GM23338 (cell line): ENCODE data around the gene PSMD8. TPM values are rescaled to one million over a fixed set of nuclear protein-coding genes. Genes with fewer than 3 reads are reported as not detected.
A peak's percentile ranks its signal among the peaks of the same experiment; 100 is the strongest.

Experiments
- ATAC-seq: fragments of 200-7000 bp; cut with Tn5 transposase; 3 replicates; pipeline ENCODE4 v1.9.1; 2020
- DNase-seq: peaks from one replicate; pipeline ENCODE4 v3.0.0-alpha.2; 2015; ENCODE audit warnings: low spot score
- H2AFZ ChIP-seq: fragments of 200-600 bp; sonication (generic); 2 replicates; pipeline ENCODE4 v1.8.0; 2016; ENCODE audit warnings: antibody characterized with exemption, mild to moderate bottlenecking, moderate library complexity
- H3F3A ChIP-seq: fragments of 200-600 bp; sonication (generic); replicated peaks from 2 replicates; pipeline ENCODE4 v1.8.0; 2017; ENCODE audit warnings: antibody characterized with exemption, mixed run types, low read depth
- H3K27ac ChIP-seq: fragments of 200-600 bp; sonication (generic); 2 replicates; pipeline ENCODE4 v1.6.1; 2016; ENCODE audit warnings: low read depth
- H3K27me3 ChIP-seq: fragments of 200-600 bp; sonication (generic); 2 replicates; pipeline ENCODE4 v1.8.0; 2016; ENCODE audit warnings: mild to moderate bottlenecking, mixed run types, moderate library complexity; ENCODE audit not compliant: insufficient read depth
- H3K36me3 ChIP-seq: fragments of 200-600 bp; sonication (generic); 2 replicates; pipeline ENCODE4 v1.8.0; 2016; ENCODE audit warnings: mild to moderate bottlenecking; ENCODE audit not compliant: insufficient read depth
- H3K4me1 ChIP-seq: fragments of 200-600 bp; sonication (generic); 2 replicates; pipeline ENCODE4 v1.8.0; 2016; ENCODE audit warnings: mild to moderate bottlenecking, moderate library complexity; ENCODE audit not compliant: insufficient read depth
- H3K4me2 ChIP-seq: fragments of 200-600 bp; sonication (generic); 2 replicates; pipeline ENCODE4 v1.7.1; 2017; ENCODE audit warnings: mixed run types
- H3K4me3 ChIP-seq: fragments of 200-600 bp; sonication (generic); 2 replicates; pipeline ENCODE4 v1.6.1; 2016; ENCODE audit warnings: mixed run types
- H3K79me2 ChIP-seq: fragments of 200-600 bp; sonication (generic); replicated peaks from 2 replicates; pipeline ENCODE4 v1.8.0; 2017; ENCODE audit warnings: mild to moderate bottlenecking; ENCODE audit not compliant: insufficient read depth
- H3K9me2 ChIP-seq: fragments of 200-600 bp; sonication (generic); 2 replicates; pipeline ENCODE4 v1.8.0; 2017; ENCODE audit not compliant: insufficient read depth
- H4K20me1 ChIP-seq: fragments of 200-600 bp; sonication (generic); replicated peaks from 2 replicates; pipeline ENCODE4 v1.8.0; 2017; ENCODE audit warnings: mild to moderate bottlenecking; ENCODE audit not compliant: insufficient read depth
- H3K27ac Mint-ChIP-seq: 2 replicates; pipeline ENCODE4 v1.8.0; 2020; ENCODE audit warnings: inconsistent platforms, mild to moderate bottlenecking, moderate library complexity, mixed read lengths
- H3K27me3 Mint-ChIP-seq: 3 replicates; pipeline ENCODE4 v1.8.0; 2022; ENCODE audit warnings: low read depth, mild to moderate bottlenecking, moderate library complexity, mixed read lengths, inconsistent platforms; ENCODE audit not compliant: insufficient read depth, poor library complexity
- H3K36me3 Mint-ChIP-seq: 3 replicates; pipeline ENCODE4 v1.8.0; 2021; ENCODE audit warnings: low read depth, mild to moderate bottlenecking, inconsistent platforms, moderate library complexity, mixed read lengths
- H3K4me1 Mint-ChIP-seq: 3 replicates; pipeline ENCODE4 v1.8.0; 2020; ENCODE audit warnings: mild to moderate bottlenecking, inconsistent platforms, mixed read lengths
- H3K4me3 Mint-ChIP-seq: 3 replicates; pipeline ENCODE4 v1.8.0; 2021; ENCODE audit warnings: moderate library complexity, mild to moderate bottlenecking, inconsistent platforms, mixed read lengths
- H3K9me3 Mint-ChIP-seq: 3 replicates; pipeline ENCODE4 v1.8.0; 2020; ENCODE audit warnings: moderate library complexity, mild to moderate bottlenecking, inconsistent platforms, mixed read lengths
- CREB1 ChIP-seq: fragments of 250-450 bp; sonication (Bioruptor Pico); IDR thresholded peaks from 2 replicates; pipeline ENCODE4 v1.5.0; 2020; ENCODE audit warnings: low read depth, mild to moderate bottlenecking, moderate library complexity
- ETS1 ChIP-seq: IDR thresholded peaks from 2 replicates; pipeline ENCODE4 v1.6.1; 2016; ENCODE audit warnings: antibody characterized with exemption
- NANOG ChIP-seq: IDR thresholded peaks from 2 replicates; pipeline ENCODE4 v1.6.1; 2016; ENCODE audit warnings: antibody characterized with exemption, borderline replicate concordance
- POLR2AphosphoS5 ChIP-seq: IDR thresholded peaks from 2 replicates; pipeline ENCODE4 v1.6.1; 2016; ENCODE audit warnings: antibody characterized with exemption, low read depth
- REST ChIP-seq: IDR thresholded peaks from one replicate; pipeline ENCODE4 v1.6.1; 2018; ENCODE audit warnings: antibody characterized with exemption; ENCODE audit not compliant: unreplicated experiment
- ZNF331 ChIP-seq: fragments of 250-450 bp; sonication (Bioruptor Pico); IDR thresholded peaks from 2 replicates; pipeline ENCODE4 v1.5.0; 2020; ENCODE audit warnings: low read depth, mild to moderate bottlenecking, moderate library complexity
- ZNF462 ChIP-seq: fragments of 250-450 bp; sonication (Bioruptor Pico); IDR thresholded peaks from 2 replicates; pipeline ENCODE4 v1.5.0; 2020; ENCODE audit warnings: mild to moderate bottlenecking, moderate library complexity
- polyA plus RNA-seq: library from polyadenylated mRNA; unstranded; fragments of >200 nt; fragmentation: Nextera tagmentation; extraction: Ambion mirVana; gene quantifications from 2 replicates; pipeline ENCODE4 v1.2.1, GENCODE V29; 2016
- total RNA-seq: library from RNA; depleted of rRNA; stranded (reverse); fragments of >200 nt; shearing (Covaris generic); gene quantifications from 2 replicates; pipeline ENCODE4 v1.2.3, GENCODE V29; 2014

PSMD8 gene
- total and polyA plus RNA-seq, 2 experiments from 2014 or later: 129 to 241 TPM

- TF ChIP-seq ZNF462 (CRISPR knock-in tag) (no peak), POLR2AphosphoS5 (no peak)
These were observed 39.0 kb downstream of the PSMD8 start (continued) for GRCh38 chr19:38413416-38413815.

- H3K9me3 Mint-ChIP-seq: no peaks in the 10 kb centered on the region
- no peak for DNase-seq
- TF ChIP-seq NANOG (no peak), REST (no peak), ETS1 (no peak), CREB1 (CRISPR knock-in tag) (no peak), ZNF331 (CRISPR knock-in tag) (no peak)
These were observed 42.8 kb downstream of the PSMD8 start for GRCh38 chr19:38417146-38417543.

More at GRCh38 chr19:38417146-38417543, 42.8 kb downstream of the PSMD8 start:
- H3K27me3 Mint-ChIP-seq: peaks cover 25% of the 10 kb centered on the region
- ATAC-seq: no peak
- no peaks in the 10 kb centered on the region; the same call in 2 of the 3 replicates for H3K36me3 Mint-ChIP-seq
- Histone ChIP-seq H4K20me1 (no peaks in the 10 kb centered on the region), H3K4me2 (peak overlapping the region; percentile 87), H2AFZ (peak overlapping the region; percentile 98; the same call in 1 of the 2 replicates), H3K9me2 (no peaks in the 10 kb centered on the region), H3K4me1 (peaks cover 6% of the 10 kb centered on the region; the same call in 1 of the 2 replicates), H3F3A (0 out of 2 replicates have a peak, but pooled peaks cover 13% of the 10 kb centered on the region), H3K27me3 (peaks cover 10% of the 10 kb centered on the region; the same call in 1 of the 2 replicates), H3K4me3 (peak overlapping the region; percentile 66), H3K79me2 (no peaks in the 10 kb centered on the region), H3K36me3 (no peaks in the 10 kb centered on the region), H3K27ac (no peak overlapping the region)
- H3K4me3 Mint-ChIP-seq: peak overlapping the region; percentile 80
- peaks cover 12% of the 10 kb centered on the region for H3K4me1 Mint-ChIP-seq
- no peak overlapping the region for H3K27ac Mint-ChIP-seq
